ENCODE data around the gene ALLC.

The ALLC gene

GRCh38 chr2:3679180-3679579 lies 21.2 kb downstream of the ALLC start:
- no peak for DNase-seq (ENCODE audit: low spot score)

- DNase-seq (ENCODE audit: low spot score) = no peak
Observed at GRCh38 chr2:3679616-3680393, 21.8 kb downstream of the ALLC start.

- no peak for DNase-seq (ENCODE audit: low spot score)
Observed at GRCh38 chr2:3680548-3681345, 22.7 kb downstream of the ALLC start.

GRCh38 chr2:3681625-3682024 lies 23.6 kb downstream of the ALLC start:
- no peak for DNase-seq (ENCODE audit: low spot score)

GRCh38 chr2:3682811-3683210 lies 24.8 kb downstream of the ALLC start:
- DNase-seq (ENCODE audit: low spot score) = no peak

DNA sequence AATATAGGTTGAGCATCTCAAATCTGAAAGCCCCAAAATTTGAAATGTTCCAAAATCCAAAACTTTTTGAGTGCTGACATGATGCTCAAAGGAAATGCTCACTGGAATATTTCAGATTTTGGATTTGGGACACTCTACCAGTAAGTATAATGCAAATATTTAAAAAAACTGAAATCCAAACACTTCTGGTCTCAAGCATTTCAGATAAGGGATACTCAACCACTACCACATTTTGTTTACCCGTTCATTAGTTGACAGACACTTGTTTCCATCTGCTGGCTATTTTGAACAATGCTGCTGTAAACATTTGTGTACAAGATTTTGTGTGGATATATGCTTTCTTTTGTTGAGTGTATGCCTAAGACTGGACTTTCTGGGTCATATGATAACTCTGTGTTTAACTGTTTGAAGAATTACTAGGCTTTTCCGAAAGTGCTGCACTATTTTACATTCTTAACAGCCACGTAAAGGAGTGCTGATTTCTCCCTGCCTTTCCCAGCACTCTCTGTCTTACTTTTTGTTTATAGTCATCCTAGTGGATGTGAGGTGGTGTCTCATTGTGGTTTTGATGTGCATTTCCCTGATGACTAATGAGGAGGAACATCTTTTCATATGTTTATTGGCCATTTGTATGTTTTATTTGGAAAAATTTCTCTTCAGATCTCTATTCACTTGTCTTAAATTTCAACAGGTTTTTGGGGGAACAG lies 25.9 kb downstream of the ALLC start:
- no peak for DNase-seq (ENCODE audit: low spot score)

GRCh38 chr2:3689998-3690748 lies 32.2 kb downstream of the ALLC start:
- DNase-seq (ENCODE audit: low spot score) = no peak

GRCh38 chr2:3692375-3692774 lies 34.4 kb downstream of the ALLC start:
- no peak for DNase-seq (ENCODE audit: low spot score)

- no peak for DNase-seq (ENCODE audit: low spot score)
Observed at GRCh38 chr2:3696545-3696944, 38.5 kb downstream of the ALLC start.

DNA sequence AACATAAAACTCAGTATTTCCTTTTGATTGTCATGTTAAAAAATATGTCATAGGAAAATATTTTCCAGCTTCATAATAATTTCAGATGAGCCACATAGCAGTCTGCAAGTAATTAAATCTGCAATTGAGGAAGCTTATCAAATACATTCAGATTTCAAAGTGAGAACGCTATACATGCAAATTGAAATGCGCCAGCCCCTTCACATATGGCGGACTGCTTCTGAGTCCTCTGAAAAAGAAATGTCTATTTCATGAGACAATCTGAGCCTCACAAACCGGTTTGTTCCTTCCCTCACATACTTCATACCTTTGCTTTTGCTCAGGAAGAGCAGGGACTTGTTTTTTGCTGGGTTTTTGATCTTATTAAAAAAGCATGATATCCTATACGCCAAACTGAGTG lies 43.1 kb downstream of the ALLC start:
- no peak for DNase-seq (ENCODE audit: low spot score)

- DNase-seq (ENCODE audit: low spot score) = no peak
Observed at GRCh38 chr2:3703236-3703756, 45.3 kb downstream of the ALLC start, which contains the start of gene DCDC2C. Gene DCDC2C (plus strand): TSS chr2:3703575. CDS start chr2:3703752, 177 bp downstream.

DNA sequence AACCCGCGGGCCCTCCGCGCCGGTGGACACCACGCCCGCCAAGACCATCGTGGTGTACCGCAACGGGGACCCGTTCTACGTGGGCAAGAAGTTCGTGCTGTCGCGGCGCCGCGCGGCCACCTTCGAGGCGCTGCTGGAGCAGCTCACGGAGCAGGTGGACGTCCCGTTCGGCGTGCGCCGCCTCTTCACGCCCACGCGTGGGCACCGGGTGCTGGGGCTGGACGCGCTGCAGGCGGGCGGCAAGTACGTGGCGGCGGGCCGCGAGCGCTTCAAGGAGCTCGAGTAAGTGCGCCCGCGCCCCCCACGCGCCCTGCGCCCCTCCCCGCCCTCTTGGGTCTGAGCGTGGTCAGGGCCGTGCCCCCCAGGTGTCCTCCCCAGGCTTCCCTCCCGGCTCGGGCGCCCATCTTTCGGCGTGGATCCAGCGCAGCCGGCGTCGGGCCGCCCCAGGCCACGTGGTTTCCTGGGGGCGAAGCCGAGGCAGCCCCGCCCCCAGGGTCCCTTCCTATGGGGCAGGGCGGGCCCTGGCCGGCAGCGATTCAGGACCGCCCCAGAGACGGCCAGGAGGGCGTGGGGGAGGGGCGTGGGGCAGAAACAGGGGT lies 45.9 kb downstream of the ALLC start:
- no peak for DNase-seq (ENCODE audit: low spot score)

DNA sequence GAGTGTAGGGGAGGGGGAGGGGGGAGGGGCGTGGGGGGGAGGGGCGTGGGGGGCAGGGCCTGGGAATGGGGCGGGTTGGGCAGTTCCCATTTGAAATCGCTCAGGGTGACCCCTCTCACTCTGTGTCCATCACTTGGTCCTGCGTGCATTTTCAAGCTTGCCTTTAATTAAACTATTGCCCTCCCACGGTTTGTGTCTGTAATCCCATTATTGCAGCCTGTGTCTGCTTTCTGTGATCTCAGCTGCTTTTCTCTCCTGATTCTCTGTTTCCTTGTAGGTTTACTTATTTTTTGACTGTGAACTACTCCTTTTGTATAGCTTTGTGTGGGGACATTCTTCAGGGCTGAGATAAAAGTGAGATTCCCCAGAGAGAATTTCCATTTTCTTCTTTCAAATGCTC lies 46.7 kb downstream of the ALLC start:
- no peak for DNase-seq (ENCODE audit: low spot score)

- DNase-seq (ENCODE audit: low spot score) = no peak
Observed at GRCh38 chr2:3705782-3706181, 47.8 kb downstream of the ALLC start.

DNA sequence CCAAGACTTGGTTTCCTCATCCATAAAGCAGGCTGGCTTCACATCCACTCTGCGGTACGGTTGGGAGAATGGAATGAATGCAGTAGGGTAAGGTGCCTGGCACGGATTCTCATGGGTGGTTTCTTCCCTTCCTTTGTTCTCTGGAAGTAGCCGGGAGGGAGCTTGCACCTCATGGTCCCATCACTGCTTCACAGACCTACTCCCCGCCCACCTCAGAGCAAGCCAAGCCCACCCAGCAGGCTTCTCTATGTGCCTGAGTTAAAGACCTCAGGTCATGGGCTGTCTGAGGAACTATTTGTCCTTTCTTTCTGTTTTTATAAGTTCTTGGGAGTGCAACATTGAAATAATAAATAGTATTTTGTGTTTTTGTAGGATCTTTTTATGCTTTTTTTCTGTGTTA lies 48.9 kb downstream of the ALLC start:
- no peak for DNase-seq (ENCODE audit: low spot score)

DNA sequence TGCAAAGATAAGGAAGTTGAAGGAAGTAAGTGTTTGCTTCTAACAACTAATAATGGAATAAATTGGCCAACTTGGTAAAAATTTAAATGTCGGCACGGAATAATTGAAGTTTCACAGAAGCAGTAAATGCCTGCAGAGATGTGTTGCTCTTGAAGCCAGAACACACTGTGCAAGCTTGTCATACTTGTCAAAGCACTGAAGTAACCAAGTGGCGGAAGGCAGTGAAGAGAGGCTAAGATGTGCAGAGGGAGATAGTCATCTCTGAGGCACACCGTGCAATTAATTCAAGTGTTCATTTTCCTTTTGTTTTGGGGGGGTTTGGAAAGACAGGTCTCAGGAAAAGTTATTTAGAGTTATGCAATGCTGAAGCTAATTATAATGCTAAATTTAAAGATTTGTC lies 50.6 kb downstream of the ALLC start:
- DNase-seq (ENCODE audit: low spot score) = no peak

DNA sequence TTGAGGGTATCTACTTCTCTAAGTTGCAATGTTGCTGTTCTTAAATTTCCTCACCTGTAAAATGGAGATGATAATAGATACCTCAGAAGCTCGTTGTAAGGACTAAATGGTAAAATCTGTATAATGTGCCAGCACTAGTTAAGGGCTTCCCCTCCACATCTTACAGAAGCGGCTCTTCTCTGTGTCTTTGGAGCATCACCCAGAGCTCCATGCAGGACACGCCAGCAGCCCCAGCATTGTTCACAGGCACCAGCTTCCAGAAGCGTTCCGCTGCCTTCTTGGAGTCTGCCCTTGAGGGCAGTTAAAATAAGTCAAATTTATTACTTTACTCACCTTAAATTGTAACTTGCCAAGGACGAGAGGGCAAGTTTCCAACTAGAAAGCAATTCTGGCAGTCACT lies 51.2 kb downstream of the ALLC start:
- DNase-seq (ENCODE audit: low spot score) = no peak

DNA sequence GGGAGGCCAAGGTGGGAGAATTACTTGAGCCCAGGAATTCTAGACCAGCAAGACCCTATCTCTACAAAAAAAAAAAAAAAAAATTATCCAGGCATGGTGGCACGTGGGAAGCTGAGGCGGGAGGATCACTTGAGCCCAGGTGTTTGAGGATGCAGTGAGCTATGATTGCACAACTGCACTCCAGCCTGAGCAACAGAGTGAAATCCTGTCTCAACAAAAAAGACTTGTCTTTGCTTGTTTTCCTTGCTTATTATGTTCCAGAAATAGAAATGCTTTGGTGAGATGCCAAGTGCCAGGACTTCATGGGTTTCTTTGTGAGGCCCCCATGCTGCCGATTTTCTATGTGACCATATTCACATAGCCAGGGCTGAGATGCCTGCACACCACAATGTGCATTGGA lies 54.4 kb downstream of the ALLC start:
- no peak for DNase-seq (ENCODE audit: low spot score)

DNA sequence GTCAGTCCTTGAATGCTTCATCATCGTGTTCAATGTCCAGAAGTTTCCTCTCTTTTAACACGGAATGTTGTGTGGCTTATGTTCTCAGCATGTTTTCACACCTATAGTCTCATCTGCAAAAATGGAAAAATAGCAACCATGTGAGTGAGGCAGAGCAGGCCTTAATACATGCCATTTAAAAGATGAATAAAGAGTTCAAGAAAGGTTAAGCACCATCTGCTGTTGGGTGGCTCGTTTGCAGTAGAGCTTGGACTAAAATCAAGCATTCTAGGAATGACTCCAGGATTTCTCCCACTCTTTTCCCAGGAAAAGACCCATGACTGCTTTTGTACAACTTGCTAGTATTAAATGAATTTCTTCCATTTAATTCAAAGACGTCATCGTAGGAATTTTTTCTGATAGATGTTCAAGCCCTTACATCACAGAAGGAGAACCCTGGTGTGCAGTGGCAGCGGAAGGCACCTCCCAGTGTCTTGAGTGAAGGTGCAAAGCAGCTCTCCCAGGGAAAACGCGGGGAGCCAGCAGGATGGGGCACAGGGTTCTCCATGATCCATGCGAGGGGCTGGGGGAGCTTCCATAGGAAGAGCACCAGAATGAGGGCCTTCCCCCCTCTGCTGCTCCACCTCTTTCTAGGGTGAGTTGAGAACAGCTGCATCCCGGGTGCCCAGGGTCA lies 55.0 kb downstream of the ALLC start:
- no peak for DNase-seq (ENCODE audit: low spot score)

DNA sequence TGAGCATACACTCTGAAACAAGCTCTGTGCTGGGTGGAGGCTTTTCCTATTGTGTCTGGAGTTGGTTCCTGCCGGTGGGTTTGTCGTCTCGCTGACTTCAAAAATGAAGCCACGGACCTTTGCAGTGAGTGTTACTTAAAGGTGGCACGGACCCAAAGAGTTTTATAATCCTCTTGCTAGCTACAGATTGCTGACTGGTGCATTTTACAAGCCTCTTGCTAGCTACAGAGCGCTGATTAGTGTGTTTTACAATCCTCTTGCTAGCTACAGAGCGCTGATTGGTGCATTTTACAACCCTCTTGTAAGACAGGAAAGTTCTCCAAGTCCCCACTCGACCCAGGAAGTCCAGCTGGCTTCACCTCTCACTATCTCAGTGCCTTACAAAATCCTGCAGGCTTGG lies 60.7 kb downstream of the ALLC start:
- DNase-seq (ENCODE audit: low spot score) = no peak

DNA sequence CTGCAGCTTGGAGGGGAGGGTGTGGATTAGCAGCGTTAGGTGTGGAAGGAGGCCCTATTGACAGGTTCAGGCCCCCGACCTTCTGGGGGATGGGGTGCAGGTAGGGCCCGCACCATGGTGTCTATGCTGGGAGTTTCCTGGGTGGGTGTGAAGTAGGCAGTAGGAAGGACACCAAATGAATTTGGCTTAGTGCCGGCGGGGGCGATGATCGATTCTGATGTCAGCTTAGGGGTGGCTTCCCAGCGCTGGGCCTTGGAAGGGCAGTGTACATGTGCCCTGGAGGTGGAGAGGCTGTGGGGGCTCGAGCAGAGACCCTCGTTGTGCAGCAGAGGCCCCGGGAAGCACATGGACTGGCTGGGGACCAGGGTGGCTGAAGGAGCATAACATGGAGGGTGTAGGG lies 67.0 kb downstream of the ALLC start:
- no peak for DNase-seq (ENCODE audit: low spot score)
